Muscle layer of colon (tissue), 2 donors: Measurements from ENCODE around the gene PAQR8.

ENCODE experiments used
- H3K27ac ChIP-seq: one replicate; pipeline ENCODE4 v1.7.0; 2013; ENCODE audit warnings: low read depth, mild to moderate bottlenecking, low read length, moderate library complexity
- H3K27me3 ChIP-seq, 2 donors: one replicate each; pipeline ENCODE4 v1.7.0; 2013; ENCODE audit warnings: low read length in 2 of 2, mild to moderate bottlenecking in 2 of 2; ENCODE audit not compliant: insufficient read depth in 2 of 2, control insufficient read depth in 1 of 2
- H3K36me3 ChIP-seq: one replicate; pipeline ENCODE4 v1.7.0; 2013; ENCODE audit warnings: mild to moderate bottlenecking, low read length; ENCODE audit not compliant: insufficient read depth
- H3K4me1 ChIP-seq: one replicate; pipeline ENCODE4 v1.7.0; 2013; ENCODE audit warnings: mild to moderate bottlenecking, low read length; ENCODE audit not compliant: insufficient read depth
- H3K4me3 ChIP-seq, 2 donors: one replicate each; pipeline ENCODE4 v1.7.0; 2013; ENCODE audit warnings: low read length in 2 of 2, low read depth in 1 of 2, mild to moderate bottlenecking in 1 of 2, moderate library complexity in 1 of 2
- H3K9ac ChIP-seq: one replicate; pipeline ENCODE4 v1.7.0; 2013; ENCODE audit warnings: low read length
- H3K9me3 ChIP-seq: one replicate; pipeline ENCODE4 v1.7.0; 2013; ENCODE audit warnings: mild to moderate bottlenecking, low read length
- donor health status: abdominal sarcoma.
- donor health status: Adenocarcinoma of cecum.

The PAQR8 gene, protein sequence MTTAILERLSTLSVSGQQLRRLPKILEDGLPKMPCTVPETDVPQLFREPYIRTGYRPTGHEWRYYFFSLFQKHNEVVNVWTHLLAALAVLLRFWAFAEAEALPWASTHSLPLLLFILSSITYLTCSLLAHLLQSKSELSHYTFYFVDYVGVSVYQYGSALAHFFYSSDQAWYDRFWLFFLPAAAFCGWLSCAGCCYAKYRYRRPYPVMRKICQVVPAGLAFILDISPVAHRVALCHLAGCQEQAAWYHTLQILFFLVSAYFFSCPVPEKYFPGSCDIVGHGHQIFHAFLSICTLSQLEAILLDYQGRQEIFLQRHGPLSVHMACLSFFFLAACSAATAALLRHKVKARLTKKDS

DNA sequence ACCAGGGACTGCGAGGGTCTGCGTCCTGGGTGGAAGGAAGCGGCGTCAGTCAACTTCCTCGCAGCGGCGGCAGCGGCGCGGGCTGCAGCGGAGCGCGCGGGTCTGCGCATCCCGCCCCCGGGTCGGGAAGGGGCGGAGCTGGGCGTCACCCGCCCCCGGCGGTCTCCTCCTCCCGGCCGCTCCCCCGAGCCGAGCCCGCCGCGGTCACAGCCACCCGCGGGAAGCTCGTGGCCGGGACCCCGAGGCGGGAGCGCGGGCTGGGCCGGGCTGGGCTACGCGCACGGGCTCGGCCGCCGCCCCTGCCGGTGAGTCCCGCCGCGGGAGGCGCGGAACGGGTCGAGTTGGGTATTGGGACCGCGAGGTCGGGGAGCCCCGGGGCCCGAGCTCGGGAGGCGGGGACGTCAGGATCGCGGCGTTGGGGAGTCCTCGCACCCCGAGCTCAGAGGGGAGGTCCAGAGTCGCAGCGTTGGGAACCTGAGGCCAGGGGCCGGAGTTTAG lies at the start of gene PAQR8:
Gene PAQR8 (plus strand): TSS at position 207 of the 498 bp plus-strand sequence. CDS start 41,063 bp downstream, outside the sequence.
- Histone ChIP-seq H3K9me3 (no peaks in the 10 kb centered on the region), H3K9ac (peak within 1 kb of the TSS; percentile 66), H3K4me3 (peak within 1 kb of the TSS; percentile 62 to 84), H3K27me3 (no peaks in the 10 kb centered on the region), H3K27ac (peak within 1 kb of the TSS; percentile 65), H3K36me3 (no peaks in the 10 kb centered on the region), H3K4me1 (peaks cover 39% of the 10 kb centered on the region)

DNA sequence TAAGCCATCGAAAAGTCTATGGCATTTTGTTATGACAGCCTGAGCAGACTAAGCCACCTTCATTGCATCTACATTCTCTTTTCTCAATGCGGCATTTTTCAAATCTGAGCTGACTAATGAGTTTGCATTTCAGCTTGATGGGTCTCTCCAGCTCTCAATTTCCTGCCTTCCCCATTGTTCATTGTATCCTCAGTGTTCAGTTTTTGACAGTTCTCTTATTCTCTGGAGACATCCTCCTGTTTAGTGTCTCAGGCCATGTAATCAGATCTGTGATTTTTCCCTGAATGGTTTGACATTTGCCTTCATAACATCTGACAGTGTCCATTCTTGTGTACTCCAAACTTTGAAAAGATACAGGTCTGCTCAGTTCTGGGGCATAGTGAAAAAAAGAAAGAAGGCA lies 49.5 kb upstream of the PAQR8 start:
- no peak overlapping the region for H3K27ac ChIP-seq
- H3K27me3 ChIP-seq: no peaks in the 10 kb centered on the region
- no peaks in the 10 kb centered on the region for H3K36me3 ChIP-seq

DNA sequence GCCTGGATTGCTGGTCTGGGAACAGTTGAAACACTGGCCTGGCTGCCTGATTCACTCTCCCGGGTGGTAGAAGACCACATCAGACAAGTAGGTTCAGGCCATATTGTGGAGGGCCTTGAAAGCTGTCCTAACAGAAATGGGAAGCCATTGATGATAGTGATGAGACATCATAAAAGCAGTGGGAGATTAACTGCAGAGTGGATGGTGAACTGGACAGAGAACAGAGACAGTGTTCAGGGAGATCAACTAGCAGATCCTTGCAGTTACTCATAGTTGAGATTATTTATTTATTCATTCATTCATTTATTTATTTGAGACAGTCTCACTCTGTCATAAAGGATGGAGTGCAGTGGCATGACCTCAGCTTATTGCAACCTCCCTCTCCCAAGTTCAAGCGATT lies 47.2 kb upstream of the PAQR8 start:
- Histone ChIP-seq H3K27me3 (no peaks in the 10 kb centered on the region), H3K9ac (no peak overlapping the region), H3K4me1 (peaks cover 11% of the 10 kb centered on the region), H3K27ac (no peak overlapping the region), H3K4me3 (no peak overlapping the region), H3K36me3 (no peaks in the 10 kb centered on the region), H3K9me3 (no peaks in the 10 kb centered on the region)

More for the DNA sequence above, 49.5 kb upstream of the PAQR8 start:
- Histone ChIP-seq H3K9me3 (no peaks in the 10 kb centered on the region), H3K9ac (no peak overlapping the region), H3K4me1 (no peaks in the 10 kb centered on the region), H3K4me3 (no peak overlapping the region)

DNA sequence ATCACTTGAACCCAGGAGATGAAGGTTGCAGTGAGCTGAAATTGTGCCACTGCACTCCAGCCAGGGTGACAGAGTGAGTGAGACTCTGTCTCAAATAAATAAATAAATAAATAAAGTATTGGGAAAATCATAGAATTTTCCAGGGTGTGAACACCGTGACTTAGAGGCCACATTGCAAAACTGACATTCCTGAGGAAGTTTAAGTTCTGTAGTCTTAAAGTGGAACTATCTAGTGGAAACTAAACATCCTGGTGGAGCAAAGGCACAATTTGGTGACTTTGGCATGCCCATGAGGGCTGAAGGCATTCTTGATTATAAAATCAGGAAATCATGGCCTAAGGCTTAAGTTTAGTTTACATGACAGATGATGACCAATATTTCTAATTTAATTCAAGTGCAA lies 44.7 kb upstream of the PAQR8 start:
- Histone ChIP-seq H3K27me3 (no peaks in the 10 kb centered on the region), H3K36me3 (no peaks in the 10 kb centered on the region), H3K9ac (no peak overlapping the region), H3K27ac (no peak overlapping the region), H3K9me3 (no peaks in the 10 kb centered on the region), H3K4me3 (no peak overlapping the region), H3K4me1 (peaks cover 11% of the 10 kb centered on the region)

DNA sequence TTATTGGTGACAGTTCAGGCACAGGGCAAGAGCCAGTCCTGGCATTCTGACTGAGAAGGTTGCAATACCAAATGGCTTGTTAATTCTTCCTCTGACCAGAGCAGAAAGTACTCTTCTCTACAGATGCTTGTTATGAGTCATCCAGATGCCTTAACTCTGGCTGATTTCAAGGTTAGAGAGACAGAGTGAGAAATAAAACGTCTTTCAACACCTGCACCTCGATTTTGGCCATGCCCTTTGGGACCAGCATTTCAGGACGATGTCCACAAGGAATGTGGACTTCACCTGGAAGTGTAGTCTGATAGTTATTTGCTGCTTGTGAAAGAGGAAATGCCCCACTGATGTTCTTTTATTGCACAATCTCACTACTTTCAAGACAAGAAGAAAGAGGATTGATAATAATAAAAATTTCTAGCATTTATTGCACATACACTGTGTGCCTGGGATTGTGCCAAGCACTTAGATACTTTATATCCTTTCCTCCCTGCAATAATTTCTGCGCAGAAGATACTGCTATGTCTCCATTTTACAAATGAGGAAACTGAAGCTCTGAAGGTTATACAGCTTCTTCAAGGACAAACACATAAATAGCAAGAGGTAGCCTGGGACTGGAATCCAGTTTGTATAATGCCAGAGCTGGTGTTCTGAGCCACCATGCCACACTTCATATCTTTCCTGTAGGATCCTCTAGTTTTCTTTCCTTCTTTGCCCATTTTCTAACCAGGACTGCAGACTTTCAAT lies 43.9 kb upstream of the PAQR8 start:
- Histone ChIP-seq H3K27ac (no peak overlapping the region), H3K4me3 (no peak overlapping the region), H3K36me3 (no peaks in the 10 kb centered on the region), H3K9me3 (no peaks in the 10 kb centered on the region), H3K9ac (no peak overlapping the region), H3K4me1 (peaks cover 11% of the 10 kb centered on the region), H3K27me3 (no peaks in the 10 kb centered on the region)

DNA sequence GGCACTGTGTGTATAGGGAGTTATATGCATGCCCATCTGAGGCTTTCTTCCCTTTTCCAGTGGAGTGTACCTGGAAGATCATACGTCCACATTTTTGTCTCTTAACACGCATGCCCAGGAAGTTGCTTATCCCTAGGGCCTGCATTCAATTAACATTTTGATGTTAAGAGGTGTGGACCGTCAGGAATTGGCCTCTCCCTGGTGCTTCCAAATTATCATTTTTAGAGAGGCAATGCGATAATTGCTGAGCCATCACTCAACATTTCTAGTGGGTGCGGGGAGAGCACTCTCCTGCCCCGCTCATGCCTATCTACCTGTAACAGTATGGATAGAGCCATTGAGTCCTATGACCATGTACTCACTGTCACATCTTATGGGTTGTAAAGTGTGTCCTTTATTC lies 37.8 kb upstream of the PAQR8 start:
- no peaks in the 10 kb centered on the region for H3K36me3 ChIP-seq
- no peak overlapping the region for H3K27ac ChIP-seq
- peaks cover 2% of the 10 kb centered on the region for H3K4me1 ChIP-seq

DNA sequence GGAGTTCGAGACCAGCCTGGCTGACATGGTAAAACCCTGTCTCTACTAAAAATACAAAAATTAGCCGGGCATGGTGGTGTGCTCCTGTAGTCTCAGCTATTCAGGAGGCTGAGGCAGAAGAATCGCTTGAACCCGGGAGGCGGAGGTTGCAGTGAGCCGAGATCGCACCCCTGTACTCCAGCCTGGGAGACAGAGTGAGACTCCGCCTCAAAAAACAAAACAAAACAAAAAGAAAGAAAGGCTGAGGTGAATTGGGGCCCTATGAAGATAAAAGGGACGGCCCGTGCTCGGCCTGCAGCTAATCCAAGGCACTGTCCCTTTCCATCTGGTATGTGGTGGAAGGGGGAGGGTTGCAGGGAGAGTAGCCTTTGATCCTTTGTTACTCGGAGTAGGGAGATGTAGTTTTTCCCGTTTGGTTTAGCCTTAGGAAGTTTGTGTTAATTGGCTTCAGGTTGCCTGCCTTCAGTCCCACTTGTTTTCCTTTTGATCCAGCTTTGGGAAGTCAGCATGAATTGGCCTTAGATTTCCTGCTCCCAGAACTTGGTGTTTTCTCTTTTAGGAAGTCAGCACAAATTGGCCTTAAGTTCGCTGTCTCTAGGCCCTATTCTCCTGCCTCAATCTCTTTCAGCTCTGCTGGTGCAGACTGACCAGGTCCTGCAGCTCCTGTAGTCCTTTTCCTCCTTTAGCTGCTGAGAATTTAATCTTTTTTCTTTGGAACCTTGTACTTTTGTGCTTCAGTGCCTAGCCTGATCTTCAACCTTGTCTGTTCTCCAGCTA lies 36.1 kb upstream of the PAQR8 start:
- no peaks in the 10 kb centered on the region for H3K27me3 ChIP-seq
- H3K9me3 ChIP-seq: no peaks in the 10 kb centered on the region
- H3K36me3 ChIP-seq: no peaks in the 10 kb centered on the region
- no peaks in the 10 kb centered on the region for H3K4me1 ChIP-seq
- no peak overlapping the region for H3K27ac ChIP-seq
- no peak overlapping the region for H3K9ac ChIP-seq
- no peak overlapping the region for H3K4me3 ChIP-seq

More for the DNA sequence above, 37.8 kb upstream of the PAQR8 start:
- Histone ChIP-seq H3K9ac (no peak overlapping the region), H3K27me3 (no peaks in the 10 kb centered on the region), H3K9me3 (no peaks in the 10 kb centered on the region), H3K4me3 (no peak overlapping the region)

DNA sequence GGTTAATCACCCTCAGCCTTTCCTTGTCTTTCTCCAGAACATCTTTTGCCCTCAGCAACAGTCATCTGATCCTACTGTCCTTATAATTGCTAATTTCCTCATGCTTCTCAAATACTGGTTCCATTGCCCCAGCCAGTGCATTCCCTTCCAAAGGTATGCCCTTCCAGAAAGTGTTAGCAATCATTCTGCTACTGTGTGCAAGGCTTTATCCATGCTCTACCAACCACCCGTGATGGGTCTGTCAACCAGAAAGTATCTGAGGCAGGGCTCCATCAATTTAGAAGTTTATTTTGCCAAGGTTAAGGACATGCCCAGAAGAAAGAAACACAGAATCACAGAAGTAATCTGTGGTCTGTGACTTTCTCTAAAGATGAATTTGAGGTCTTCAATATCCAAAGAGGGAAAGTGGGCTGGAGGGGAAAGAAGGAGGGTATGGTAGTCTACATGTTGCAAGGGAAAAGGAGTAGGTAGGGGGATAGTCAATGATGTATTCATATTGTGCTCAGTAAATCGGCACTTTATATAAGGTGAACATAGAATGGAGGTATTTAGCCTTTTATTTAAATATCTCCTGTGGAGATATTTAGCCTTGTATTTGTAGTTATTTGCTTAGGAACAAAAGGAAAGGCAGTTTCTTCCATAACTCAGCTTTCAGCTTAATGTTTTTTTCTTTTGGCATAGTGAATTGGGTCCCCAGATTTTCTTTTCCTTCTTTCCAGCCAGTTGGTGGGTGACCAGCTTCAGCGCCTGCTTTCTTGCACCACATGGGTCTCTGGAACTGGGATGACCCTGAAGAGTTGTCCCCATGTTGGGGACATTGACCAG lies 35.2 kb upstream of the PAQR8 start:
- no peaks in the 10 kb centered on the region for H3K27me3 ChIP-seq
- no peaks in the 10 kb centered on the region for H3K36me3 ChIP-seq
- no peak overlapping the region for H3K9ac ChIP-seq
- no peak overlapping the region for H3K4me3 ChIP-seq
- H3K4me1 ChIP-seq: no peaks in the 10 kb centered on the region
- H3K9me3 ChIP-seq: no peaks in the 10 kb centered on the region
- no peak overlapping the region for H3K27ac ChIP-seq

DNA sequence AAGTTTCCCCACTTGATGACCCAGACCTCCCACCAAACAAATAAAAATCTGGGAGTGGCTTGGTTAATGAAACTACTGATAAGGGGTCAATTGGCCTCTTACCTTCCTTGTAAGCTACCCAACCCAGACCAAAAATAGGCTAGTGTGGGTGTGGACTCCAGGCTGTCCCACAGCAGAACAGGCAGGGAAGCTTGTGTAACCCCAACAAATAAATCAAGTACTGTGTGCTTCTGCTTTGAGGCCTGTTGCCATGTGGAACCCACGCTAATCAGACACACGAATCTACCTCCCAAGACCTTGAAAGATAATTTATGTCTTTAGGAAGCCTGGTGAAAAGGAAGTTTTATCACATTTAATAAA lies 33.7 kb upstream of the PAQR8 start:
- no peaks in the 10 kb centered on the region for H3K36me3 ChIP-seq
- H3K4me1 ChIP-seq: no peaks in the 10 kb centered on the region
- no peak overlapping the region for H3K4me3 ChIP-seq
- no peak overlapping the region for H3K9ac ChIP-seq
- H3K9me3 ChIP-seq: no peaks in the 10 kb centered on the region
- H3K27ac ChIP-seq: no peak overlapping the region
- H3K27me3 ChIP-seq: no peaks in the 10 kb centered on the region

DNA sequence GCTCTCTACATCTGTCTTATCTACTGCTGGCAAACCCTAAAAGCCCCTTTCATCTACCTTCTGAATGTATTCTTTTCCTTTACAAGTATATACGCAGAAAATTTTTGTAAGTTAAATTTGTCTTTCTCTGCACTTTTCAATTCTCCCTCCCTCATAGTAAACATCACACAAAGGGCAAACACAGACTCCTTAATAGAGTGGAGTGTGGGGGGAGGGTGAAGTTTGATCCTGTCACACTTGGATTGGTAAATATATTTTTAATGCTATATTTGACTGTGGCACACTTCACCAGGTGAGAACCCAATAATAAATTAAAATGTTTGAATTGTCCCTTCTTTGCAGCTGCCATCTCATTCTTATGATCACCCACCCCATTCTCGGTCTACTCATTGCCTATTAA lies 33.2 kb upstream of the PAQR8 start:
- no peak overlapping the region for H3K9ac ChIP-seq
- H3K36me3 ChIP-seq: no peaks in the 10 kb centered on the region
- no peaks in the 10 kb centered on the region for H3K4me1 ChIP-seq
- H3K27ac ChIP-seq: no peak overlapping the region
- no peak overlapping the region for H3K4me3 ChIP-seq
- no peaks in the 10 kb centered on the region for H3K9me3 ChIP-seq
- no peaks in the 10 kb centered on the region for H3K27me3 ChIP-seq
